OCI-LY7 (cell line): ENCODE results near the gene PFKFB2. TPM values are rescaled to one million over a fixed set of nuclear protein-coding genes. Genes with fewer than 3 reads are reported as not detected.
"Not testable (repeated sequence)": the region's sequence is repeated elsewhere in the genome, so short reads cannot be mapped to it uniquely, and the experiment has no call there.

ENCODE experiments used
- BruUV-seq: library from RNA; stranded (reverse); fragments of 400-500 nt; replicated peaks from 2 replicates; lab custom pipeline; 2021; lab: Mats Ljungman, UMichigan
- CTCF ChIA-PET: fragments of 300-600 bp; sonication (Branson Sonifier 250); formaldehyde crosslinking; loops from one replicate; lab custom pipeline; 2022; ENCODE audit warnings: antibody characterized with exemption; ENCODE audit not compliant: unreplicated experiment; lab: Charles Lee
- POLR2A ChIA-PET: fragments of 300-600 bp; sonication (Branson Sonifier 250); formaldehyde crosslinking; loops from one replicate; lab custom pipeline; 2022; ENCODE audit warnings: antibody characterized with exemption; lab: Charles Lee
- DNase-seq: peaks from one replicate; pipeline ENCODE4 v3.0.0-alpha.2; 2015; ENCODE audit warnings: low spot score
- H2AFZ ChIP-seq: fragments of 200-600 bp; sonication (generic), shearing (Covaris generic); 2 replicates; pipeline ENCODE4 v1.6.1; 2014; ENCODE audit warnings: mild to moderate bottlenecking, antibody characterized with exemption, low read length, moderate library complexity
- H3K27ac ChIP-seq: fragments of 200-600 bp; sonication (generic); 2 replicates; pipeline ENCODE4 v1.5.1; 2014; ENCODE audit warnings: mixed run types, low read depth, mild to moderate bottlenecking, moderate library complexity, low read length, inconsistent platforms; ENCODE audit not compliant: poor library complexity, severe bottlenecking
- H3K36me3 ChIP-seq: fragments of 200-600 bp; sonication (generic); 2 replicates; pipeline ENCODE4 v1.6.1; 2014; ENCODE audit warnings: mild to moderate bottlenecking, antibody characterized with exemption, low read length, moderate library complexity, mixed read lengths; ENCODE audit not compliant: insufficient read depth
- H3K4me1 ChIP-seq: fragments of 200-600 bp; sonication (generic); 2 replicates; pipeline ENCODE4 v1.5.1; 2014; ENCODE audit warnings: mild to moderate bottlenecking, low read length; ENCODE audit not compliant: insufficient read depth, poor library complexity, severe bottlenecking
- H3K4me2 ChIP-seq: fragments of 200-600 bp; sonication (generic); 2 replicates; pipeline ENCODE4 v1.6.1; 2014; ENCODE audit warnings: mild to moderate bottlenecking, low read length
- H3K4me3 ChIP-seq: fragments of 200-600 bp; sonication (generic); 2 replicates; pipeline ENCODE4 v1.5.1; 2014; ENCODE audit warnings: mild to moderate bottlenecking, low read depth, low read length; ENCODE audit not compliant: poor library complexity, severe bottlenecking
- H3K79me2 ChIP-seq: fragments of 200-600 bp; sonication (generic); 2 replicates; pipeline ENCODE4 v1.6.1; 2016; ENCODE audit warnings: low read depth, mild to moderate bottlenecking, low read length, moderate library complexity, mixed read lengths; ENCODE audit not compliant: insufficient read depth
- H3K9me2 ChIP-seq: fragments of 200-600 bp; sonication (generic); 2 replicates; pipeline ENCODE4 v1.6.1; 2016; ENCODE audit warnings: mild to moderate bottlenecking, low read length, mixed read lengths; ENCODE audit not compliant: insufficient read depth
- H3K9me3 ChIP-seq: fragments of 200-600 bp; sonication (generic); 2 replicates; pipeline ENCODE4 v1.6.1; 2014; ENCODE audit warnings: mild to moderate bottlenecking, mixed run types, low read length, mixed read lengths
- H4K20me1 ChIP-seq: fragments of 200-600 bp; sonication (generic); 2 replicates; pipeline ENCODE4 v1.6.1; 2014; ENCODE audit warnings: mild to moderate bottlenecking, antibody characterized with exemption, low read length, moderate library complexity, mixed read lengths; ENCODE audit not compliant: insufficient read depth
- EZH2phosphoT487 ChIP-seq: fragments of 200-600 bp; sonication (generic); IDR thresholded peaks from 2 replicates; pipeline ENCODE4 v1.6.1; 2018; ENCODE audit warnings: low read depth, borderline replicate concordance, mild to moderate bottlenecking, mixed run types, antibody characterized with exemption, low read length, moderate library complexity, mixed read lengths
- intact Hi-C: fragments of 100-400 bp; cut with micrococcal nuclease; formaldehyde crosslinking; loops from one replicate; pipeline ENCODE4 v1.10.0; 2022; ENCODE audit not compliant: unreplicated experiment
- total RNA-seq, 2 experiments: library from RNA; depleted of rRNA in 1 of 2; stranded (reverse); fragments of >200 nt in 1 of 2; shearing (Covaris generic) in 1 of 2; gene quantifications; 2 replicates each; pipeline ENCODE4 v1.2.3, GENCODE V29; 2014 to 2022
- TF ChIP-seq, protein P1 (sequence below): fragments of 200-600 bp; sonication (generic); conservative IDR thresholded peaks from 2 replicates; pipeline ENCODE4 v1.5.1; 2014; ENCODE audit warnings: mild to moderate bottlenecking, antibody characterized with exemption, low read length, moderate library complexity, mixed read lengths

PFKFB2 gene
- total RNA-seq, 2 experiments from 2014 or later: 9.8 to 13.1 TPM

DNA sequence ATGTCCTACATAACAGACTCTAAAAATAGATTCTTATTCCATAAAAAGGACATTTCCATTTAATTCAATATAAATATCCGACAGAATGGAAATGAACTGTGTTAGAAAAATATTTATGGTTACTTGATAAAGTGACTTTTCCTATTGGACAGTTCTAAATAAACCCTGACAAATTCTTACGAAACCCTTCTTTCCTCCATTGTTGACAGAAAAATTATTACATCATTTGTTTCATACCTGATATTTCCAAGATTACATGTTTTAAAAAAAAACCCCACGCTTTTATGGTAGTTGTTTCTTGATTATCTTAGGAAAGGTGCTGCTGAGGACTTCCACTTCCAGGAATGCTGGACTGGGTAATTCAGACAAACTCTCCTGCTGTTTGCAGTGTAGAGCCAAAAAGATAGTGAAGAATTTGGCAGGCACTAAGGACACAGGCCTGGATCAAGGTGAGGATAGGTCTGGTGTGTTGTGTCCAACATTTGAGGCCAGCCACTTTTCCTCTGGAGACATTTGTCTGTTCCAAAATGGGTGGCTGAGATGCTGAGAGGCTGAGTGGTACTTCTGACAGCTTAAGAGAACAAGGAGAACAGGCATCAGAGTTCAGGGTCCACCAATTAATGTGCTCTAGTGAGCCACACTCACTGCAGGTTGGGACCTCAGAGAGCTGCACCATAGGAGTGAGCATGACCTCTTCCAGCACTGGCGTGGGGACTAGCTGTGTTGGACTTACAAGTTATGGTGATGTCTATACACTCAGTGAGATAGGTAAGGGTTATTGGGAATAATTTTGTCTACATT is 13.5 kb upstream of the PFKFB2 start:
- no TSS peak for BruUV-seq
- peaks cover 21% of the 10 kb centered on the region for H3K36me3 ChIP-seq
- no peak overlapping the region for H2AFZ ChIP-seq
- TF ChIP-seq EZH2phosphoT487: no peak
- TF ChIP-seq, protein P1, sequence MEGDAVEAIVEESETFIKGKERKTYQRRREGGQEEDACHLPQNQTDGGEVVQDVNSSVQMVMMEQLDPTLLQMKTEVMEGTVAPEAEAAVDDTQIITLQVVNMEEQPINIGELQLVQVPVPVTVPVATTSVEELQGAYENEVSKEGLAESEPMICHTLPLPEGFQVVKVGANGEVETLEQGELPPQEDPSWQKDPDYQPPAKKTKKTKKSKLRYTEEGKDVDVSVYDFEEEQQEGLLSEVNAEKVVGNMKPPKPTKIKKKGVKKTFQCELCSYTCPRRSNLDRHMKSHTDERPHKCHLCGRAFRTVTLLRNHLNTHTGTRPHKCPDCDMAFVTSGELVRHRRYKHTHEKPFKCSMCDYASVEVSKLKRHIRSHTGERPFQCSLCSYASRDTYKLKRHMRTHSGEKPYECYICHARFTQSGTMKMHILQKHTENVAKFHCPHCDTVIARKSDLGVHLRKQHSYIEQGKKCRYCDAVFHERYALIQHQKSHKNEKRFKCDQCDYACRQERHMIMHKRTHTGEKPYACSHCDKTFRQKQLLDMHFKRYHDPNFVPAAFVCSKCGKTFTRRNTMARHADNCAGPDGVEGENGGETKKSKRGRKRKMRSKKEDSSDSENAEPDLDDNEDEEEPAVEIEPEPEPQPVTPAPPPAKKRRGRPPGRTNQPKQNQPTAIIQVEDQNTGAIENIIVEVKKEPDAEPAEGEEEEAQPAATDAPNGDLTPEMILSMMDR: no peak
- ChIA-PET CTCF (no interaction called here), POLR2A (interaction anchor here (0.6 kb wide), 1 partner anchor 271 kb away, joined by 3 read pairs; no protein-coding TSS in a partner anchor)
- H3K4me3 ChIP-seq: no peak overlapping the region
- H3K27ac ChIP-seq: no peak overlapping the region
- H3K9me3 ChIP-seq: no peaks in the 10 kb centered on the region
- no peak for DNase-seq
- no peaks in the 10 kb centered on the region for H3K9me2 ChIP-seq
- H3K79me2 ChIP-seq: peaks cover 6% of the 10 kb centered on the region; the same call in 1 of the 2 replicates
- H3K4me1 ChIP-seq: no peaks in the 10 kb centered on the region
- intact Hi-C loops: loop anchor here (5.0 kb wide), 1 partner anchor 38 kb away; no protein-coding TSS in a partner anchor
- no peak overlapping the region for H3K4me2 ChIP-seq
- H4K20me1 ChIP-seq: 0 out of 2 replicates have a peak, but pooled peaks cover 4% of the 10 kb centered on the region

DNA sequence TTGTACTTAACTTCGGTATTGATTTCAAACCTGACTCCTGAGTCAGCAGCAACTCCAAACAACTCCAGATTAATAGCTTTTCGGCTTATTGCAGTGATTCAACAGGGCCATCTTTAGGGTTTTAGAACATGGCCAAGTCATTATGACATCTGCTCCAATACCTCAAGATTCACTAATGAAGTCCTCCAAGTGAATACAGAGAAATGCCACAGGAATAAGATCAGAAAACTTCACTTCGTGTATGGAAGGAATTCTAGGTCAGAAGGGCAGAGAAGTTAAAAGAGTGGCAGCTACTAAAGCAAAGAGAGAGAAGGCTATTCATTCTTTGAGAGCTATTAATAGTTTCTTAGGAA is 12.9 kb upstream of the PFKFB2 start:
- H2AFZ ChIP-seq: no peak overlapping the region
- H3K9me2 ChIP-seq: no peaks in the 10 kb centered on the region
- H3K36me3 ChIP-seq: peaks cover 26% of the 10 kb centered on the region
- H3K27ac ChIP-seq: no peak overlapping the region
- peaks cover 11% of the 10 kb centered on the region; the same call in 1 of the 2 replicates for H3K79me2 ChIP-seq
- ChIA-PET CTCF (no interaction called here), POLR2A (interaction anchor here (0.6 to 0.7 kb wide), 2 partner anchors 270 to 366 kb away, joined by 3 to 5 read pairs; no protein-coding TSS in a partner anchor)
- BruUV-seq: no TSS peak
- TF ChIP-seq, protein P1: no peak
- TF ChIP-seq EZH2phosphoT487: no peak
- no peaks in the 10 kb centered on the region for H3K4me1 ChIP-seq
- DNase-seq: no peak
- H3K4me2 ChIP-seq: no peak overlapping the region
- H3K9me3 ChIP-seq: no peaks in the 10 kb centered on the region
- H4K20me1 ChIP-seq: 0 out of 2 replicates have a peak, but pooled peaks cover 4% of the 10 kb centered on the region
- intact Hi-C loops: loop anchor here (5.0 kb wide), 1 partner anchor 37 kb away; no protein-coding TSS in a partner anchor
- H3K4me3 ChIP-seq: no peak overlapping the region

DNA sequence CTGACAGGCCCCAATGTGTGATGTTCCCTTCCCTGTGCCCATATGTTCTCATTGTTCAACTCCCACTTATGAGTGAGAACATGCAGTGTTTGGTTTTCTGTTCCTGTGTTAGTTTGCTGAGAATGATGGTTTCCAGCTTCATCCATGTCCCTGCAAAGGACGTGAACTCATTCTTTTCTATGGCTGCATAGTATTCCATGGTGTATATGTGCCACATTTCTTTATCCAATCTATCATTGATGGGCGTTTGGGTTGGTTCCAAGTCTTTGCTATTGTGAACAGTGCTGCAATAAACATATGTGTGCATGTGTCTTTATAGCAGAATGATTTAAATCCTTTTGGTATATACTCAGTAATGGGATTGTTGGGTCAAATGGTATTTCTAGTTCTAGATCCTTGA is 11.7 kb upstream of the PFKFB2 start:
- DNase-seq, H3K4me1 ChIP-seq, H3K27ac ChIP-seq, H2AFZ ChIP-seq, H3K4me2 ChIP-seq, H3K9me2 ChIP-seq, CTCF ChIA-PET, BruUV-seq, H3K4me3 ChIP-seq, POLR2A ChIA-PET, H3K9me3 ChIP-seq: not testable (repeated sequence)
- intact Hi-C loops: loop anchor here (5.0 kb wide), 1 partner anchor 36 kb away; no protein-coding TSS in a partner anchor
- Histone ChIP-seq H3K79me2 (peaks cover 23% of the 10 kb centered on the region), H4K20me1 (peaks cover 15% of the 10 kb centered on the region; the same call in 1 of the 2 replicates), H3K36me3 (peaks cover 39% of the 10 kb centered on the region)
